GM10266 (cell line): ENCODE measurements around the gene NCOA3.
"Not testable (repeated sequence)": the region's sequence is repeated elsewhere in the genome, so short reads cannot be mapped to it uniquely, and the experiment has no call there.

Source experiments
- DNase-seq: peaks from one replicate; pipeline ENCODE4 v3.0.0; 2012; ENCODE audit errors: extremely low spot score
- CTCF ChIP-seq: IDR thresholded peaks from 2 replicates; pipeline ENCODE4 v1.5.1; 2012; ENCODE audit warnings: mild to moderate bottlenecking, low read depth; ENCODE audit not compliant: control insufficient read depth, insufficient read depth; ENCODE audit errors: missing control alignments

The NCOA3 gene

DNA sequence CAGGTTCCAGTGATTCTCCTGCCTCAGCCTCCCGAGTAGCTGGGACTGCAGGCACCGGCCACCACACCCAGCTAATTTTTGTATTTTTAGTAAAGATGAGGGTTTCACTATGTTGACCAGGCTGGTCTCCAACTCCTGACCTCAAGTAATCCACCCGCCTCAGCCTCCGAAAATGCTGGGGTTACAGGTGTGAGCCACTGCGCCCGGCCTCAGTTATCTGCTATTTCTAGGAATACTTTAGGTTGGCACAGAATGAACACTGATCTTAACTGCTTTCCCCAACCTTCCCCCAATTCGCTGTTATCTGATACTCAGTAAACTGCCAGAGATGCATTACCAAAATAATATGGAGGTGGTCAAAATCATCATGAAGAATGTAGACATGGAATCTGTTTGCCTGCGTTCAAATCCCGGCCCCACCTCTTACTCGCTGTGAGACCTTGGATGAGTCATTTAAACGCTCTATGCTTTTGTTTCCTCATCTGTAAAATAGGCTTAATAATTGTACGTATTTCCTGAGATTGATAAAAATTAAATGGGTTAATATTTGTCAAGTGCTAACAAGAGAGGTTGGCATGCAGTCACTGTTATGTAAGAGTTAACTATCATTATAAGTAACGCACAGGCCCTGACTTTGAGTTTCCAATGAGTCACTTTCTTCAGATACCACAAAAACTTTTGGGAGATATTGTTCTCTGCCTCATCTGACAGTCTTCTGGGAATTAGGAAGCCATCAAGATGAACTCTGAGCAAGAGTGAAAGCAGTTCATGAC lies 44.5 kb upstream of the NCOA3 start:
- no peak for TF ChIP-seq CTCF
- DNase-seq = no peak

DNA sequence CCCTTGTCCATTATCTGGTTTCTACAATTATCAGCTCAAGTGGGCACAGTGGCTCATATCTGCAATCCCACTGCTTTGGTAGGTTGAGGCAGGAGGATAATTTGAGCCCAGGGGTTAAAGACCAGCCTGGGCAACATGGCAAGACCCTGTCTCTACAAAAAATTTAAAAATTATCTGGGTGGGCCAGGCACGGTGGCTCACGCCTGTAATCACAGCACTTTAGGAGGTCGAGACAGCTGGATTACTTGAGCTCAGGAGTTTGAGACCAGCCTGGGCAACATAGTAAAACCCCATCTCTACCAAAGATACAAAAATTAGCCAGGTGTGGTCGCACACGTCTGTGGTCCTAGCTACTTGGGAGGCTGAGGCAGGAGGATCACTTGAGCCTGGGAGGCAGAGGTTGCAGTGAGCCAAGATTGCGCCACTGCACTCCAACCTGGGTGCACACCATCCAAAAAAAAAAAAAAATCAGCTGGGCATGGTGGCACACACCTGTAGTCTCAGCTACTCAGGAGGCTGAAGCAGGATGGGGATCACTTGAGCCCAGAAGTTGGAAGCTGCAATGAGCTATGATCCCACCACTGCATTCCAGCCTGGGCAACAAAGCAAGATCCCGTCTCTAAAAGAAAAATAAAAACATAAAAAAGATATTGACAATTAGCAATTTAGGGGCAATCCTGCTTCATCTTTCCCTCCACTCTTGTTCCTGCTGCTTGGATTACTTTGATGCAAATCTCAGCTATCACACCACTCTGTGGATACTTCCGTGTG lies 43.2 kb upstream of the NCOA3 start:
- DNase-seq = not testable (repeated sequence)

DNA sequence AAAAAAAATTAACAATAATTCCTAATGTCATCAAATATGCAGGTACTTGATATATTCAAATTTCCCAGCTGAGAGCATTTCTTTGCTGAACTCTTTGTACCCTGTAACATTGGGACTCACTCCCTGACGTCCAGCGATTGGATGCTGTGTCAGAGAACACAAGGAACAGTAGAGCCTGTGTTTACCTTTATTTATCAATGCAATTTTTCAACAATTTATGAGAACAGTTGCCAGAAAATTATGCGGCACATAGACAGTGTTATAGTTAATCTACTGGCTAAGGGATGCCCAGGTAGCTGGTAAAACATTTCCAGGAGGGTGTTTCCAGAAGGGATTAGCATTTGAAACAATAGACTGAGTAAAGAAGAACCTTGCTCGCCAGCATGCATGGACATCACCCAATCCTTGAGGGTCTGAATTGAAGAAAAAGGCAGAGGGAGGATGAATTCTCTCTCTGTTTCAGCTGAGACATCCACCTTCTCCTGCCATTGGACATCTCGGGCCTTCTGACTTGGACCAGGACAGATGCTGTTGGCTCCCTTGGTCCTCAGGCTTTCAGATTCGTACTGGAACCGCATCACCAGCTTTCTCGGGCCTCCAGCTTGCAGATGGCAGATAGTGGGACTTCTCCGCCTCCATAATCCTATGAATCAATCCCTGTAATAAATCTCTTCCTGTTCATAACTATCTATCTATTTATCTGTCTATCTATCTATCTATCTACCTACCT lies 42.2 kb upstream of the NCOA3 start:
- no peak for DNase-seq
- TF ChIP-seq CTCF = no peak

DNA sequence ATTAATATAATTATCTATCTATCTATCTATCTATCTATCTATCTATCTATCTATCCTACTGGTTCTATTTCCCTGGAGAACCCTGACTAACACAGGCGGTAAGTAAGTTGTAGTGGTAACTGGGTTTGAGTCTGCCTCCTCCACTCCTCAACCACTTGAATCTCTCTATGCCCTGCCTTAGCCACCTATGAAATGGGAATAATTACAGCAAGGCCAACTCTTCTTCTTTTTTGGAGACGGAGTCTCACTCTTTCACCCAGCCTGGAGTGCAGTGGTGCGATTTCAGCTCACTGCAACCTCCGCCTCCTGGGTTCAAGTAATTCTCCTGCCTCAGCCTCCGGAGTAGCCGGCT lies 41.0 kb upstream of the NCOA3 start:
- DNase-seq = not testable (repeated sequence)

GRCh38 chr20:47461120-47461685 lies 40.5 kb upstream of the NCOA3 start:
- no peak for TF ChIP-seq CTCF
- no peak for DNase-seq

GRCh38 chr20:47461906-47462305 lies 39.8 kb upstream of the NCOA3 start:
- DNase-seq = not testable (repeated sequence)

DNA sequence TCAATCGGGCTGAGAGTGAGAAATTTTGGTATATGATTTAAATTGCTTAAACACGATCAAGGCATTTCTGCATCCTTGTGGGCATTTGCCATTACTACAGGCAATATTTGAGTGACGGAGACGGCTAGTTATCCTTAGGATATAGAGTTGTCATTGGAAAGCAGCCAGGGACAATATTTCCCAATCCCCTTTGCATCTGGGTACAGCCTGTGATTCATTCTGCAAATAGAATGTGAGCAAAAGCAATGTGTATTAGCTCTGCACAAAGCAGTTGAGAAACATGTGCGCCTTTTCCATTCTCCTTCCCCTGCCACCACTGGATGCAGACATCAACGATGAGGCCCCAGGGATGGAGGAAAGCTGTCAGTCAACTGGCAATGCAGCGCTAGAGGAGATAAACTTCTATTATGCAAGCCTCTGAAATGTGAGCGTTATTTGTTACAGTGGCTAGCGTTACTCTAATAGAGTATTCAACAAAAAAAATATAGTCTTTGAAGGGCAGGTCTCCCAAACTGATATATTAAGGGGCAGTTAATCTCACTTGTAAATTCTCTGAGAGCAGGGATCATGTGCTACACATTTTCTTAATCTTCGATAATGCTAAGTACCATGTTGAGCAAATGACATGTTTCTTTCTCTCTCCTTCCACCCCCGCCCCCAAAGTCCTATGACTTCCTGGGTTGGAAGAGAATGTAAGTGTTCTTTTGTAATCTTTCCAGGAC lies 37.1 kb upstream of the NCOA3 start:
- DNase-seq = no peak
- TF ChIP-seq CTCF = no peak

DNA sequence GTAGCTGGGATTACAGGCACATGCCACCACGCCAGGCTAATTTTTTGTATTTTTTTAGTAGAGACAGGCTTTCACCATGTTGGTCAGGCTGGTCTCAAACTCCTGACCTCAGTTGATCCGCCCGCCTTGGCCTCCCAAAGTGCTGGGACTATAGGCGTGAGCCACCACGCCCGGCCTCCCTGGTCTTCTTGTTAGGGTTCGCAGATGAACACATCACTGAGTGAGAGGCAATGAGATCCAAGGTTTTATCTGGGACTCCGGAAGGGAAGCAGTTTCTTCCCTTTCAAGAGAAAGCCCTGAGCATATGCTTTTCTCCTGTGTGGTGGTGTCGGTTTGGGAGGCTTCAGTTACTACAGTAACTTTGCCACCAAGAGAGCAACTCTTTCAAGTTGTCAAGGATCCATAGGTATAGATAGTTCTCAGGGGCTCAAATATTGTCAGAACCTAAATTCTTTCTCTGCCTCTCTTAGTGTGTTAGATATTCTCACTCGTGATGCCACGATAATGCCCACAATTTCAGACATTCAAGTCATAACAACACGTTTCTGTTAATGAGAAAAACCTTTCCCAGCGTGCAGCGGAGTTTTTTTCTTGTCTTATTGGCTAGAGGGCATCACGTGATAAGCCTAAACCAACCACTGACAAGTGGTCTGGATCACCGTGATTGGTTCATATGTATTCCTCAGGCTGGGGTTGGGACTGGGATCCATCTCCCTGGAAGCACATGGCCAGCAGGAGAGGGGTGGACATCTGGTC lies 36.2 kb upstream of the NCOA3 start:
- no peak for DNase-seq
- TF ChIP-seq CTCF = no peak
